Loucy (cell line): ENCODE results near the gene DGKB.

ENCODE experiments used
- H2AFZ ChIP-seq: fragments of 200-600 bp; sonication (generic); 2 replicates; pipeline ENCODE4 v1.6.0; 2016; ENCODE audit warnings: antibody characterized with exemption, mild to moderate bottlenecking, low read length, moderate library complexity
- H3F3A ChIP-seq: fragments of 200-600 bp; 2 replicates; pipeline ENCODE4 v1.6.0; 2016; ENCODE audit warnings: antibody characterized with exemption, low read depth, mild to moderate bottlenecking
- H3K27me3 ChIP-seq: fragments of 200-600 bp; sonication (generic); 2 replicates; pipeline ENCODE4 v1.6.1; 2014; ENCODE audit warnings: low read length, mild to moderate bottlenecking; ENCODE audit not compliant: insufficient read depth, poor library complexity, severe bottlenecking
- H3K36me3 ChIP-seq: fragments of 200-600 bp; sonication (generic); 2 replicates; pipeline ENCODE4 v1.6.1; 2016; ENCODE audit warnings: low read length; ENCODE audit not compliant: insufficient read depth
- H3K4me1 ChIP-seq: fragments of 200-600 bp; sonication (generic); 2 replicates; pipeline ENCODE4 v1.5.1; 2014; ENCODE audit warnings: low read length, mild to moderate bottlenecking; ENCODE audit not compliant: insufficient read depth, poor library complexity, severe bottlenecking
- H3K4me2 ChIP-seq: fragments of 200-600 bp; sonication (generic); 2 replicates; pipeline ENCODE4 v1.6.0; 2014; ENCODE audit warnings: antibody characterized with exemption, low read length, low read depth, mild to moderate bottlenecking; ENCODE audit not compliant: poor library complexity, severe bottlenecking
- H3K4me3 ChIP-seq: fragments of 200-600 bp; sonication (generic); 2 replicates; pipeline ENCODE4 v1.5.1; 2014; ENCODE audit warnings: low read length, mild to moderate bottlenecking, mixed read lengths; ENCODE audit not compliant: poor library complexity, severe bottlenecking
- H3K79me2 ChIP-seq: fragments of 200-600 bp; sonication (generic); 2 replicates; pipeline ENCODE4 v1.6.1; 2014; ENCODE audit warnings: low read length; ENCODE audit not compliant: insufficient read depth
- H3K9ac ChIP-seq: fragments of 200-600 bp; sonication (generic); 2 replicates; pipeline ENCODE4 v1.6.0; 2014; ENCODE audit warnings: mild to moderate bottlenecking, low read depth, low read length, moderate library complexity; ENCODE audit not compliant: poor library complexity, severe bottlenecking
- H3K9me2 ChIP-seq: fragments of 200-600 bp; sonication (generic); replicated peaks from 2 replicates; pipeline ENCODE4 v1.6.1; 2016; ENCODE audit warnings: low read depth, low read length, mixed read lengths
- H3K9me3 ChIP-seq: fragments of 200-600 bp; sonication (generic); 2 replicates; pipeline ENCODE4 v1.6.1; 2014; ENCODE audit warnings: mild to moderate bottlenecking, antibody characterized with exemption, low read length, low read depth; ENCODE audit not compliant: insufficient read depth
- H4K20me1 ChIP-seq: fragments of 200-600 bp; sonication (generic); 2 replicates; pipeline ENCODE4 v1.6.0; 2014; ENCODE audit warnings: antibody characterized with exemption, low read length, mild to moderate bottlenecking; ENCODE audit not compliant: insufficient read depth, poor library complexity, severe bottlenecking
- EZH2phosphoT487 ChIP-seq: fragments of 200-600 bp; IDR thresholded peaks from 2 replicates; pipeline ENCODE4 v1.6.1; 2018; ENCODE audit warnings: antibody characterized with exemption, mild to moderate bottlenecking, moderate library complexity, borderline replicate concordance
- TF ChIP-seq, protein P1 (sequence below): fragments of 200-600 bp; sonication (generic); conservative IDR thresholded peaks from 2 replicates; pipeline ENCODE4 v1.5.1; 2014; ENCODE audit warnings: mild to moderate bottlenecking, antibody characterized with exemption, low read length

The DGKB gene

DNA sequence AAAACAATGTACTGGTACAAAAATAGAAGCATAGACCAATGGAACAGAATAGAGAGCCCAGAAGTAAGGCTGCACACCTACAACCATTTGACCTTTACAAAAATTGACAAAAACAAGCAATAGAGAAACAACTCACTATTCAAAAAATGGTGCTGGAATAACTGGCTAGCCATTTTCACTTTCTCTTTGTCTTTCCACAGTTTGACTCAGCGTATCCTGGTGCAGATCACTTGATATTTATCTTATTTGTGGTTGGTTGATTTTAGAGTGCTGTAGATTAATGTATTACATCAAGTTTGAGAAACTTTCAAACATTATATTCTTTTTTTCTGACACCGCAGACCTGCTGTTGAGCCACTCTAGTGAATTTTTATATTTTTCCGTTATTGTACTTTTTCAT is 381.4 kb downstream of the DGKB start:
- H3K79me2 ChIP-seq = no peaks in the 10 kb centered on the region
- no peaks in the 10 kb centered on the region for H3K27me3 ChIP-seq
- H4K20me1 ChIP-seq = no peaks in the 10 kb centered on the region
- no peak overlapping the region for H3K9ac ChIP-seq
- H3K9me3 ChIP-seq = no peaks in the 10 kb centered on the region
- no peaks in the 10 kb centered on the region for H3K36me3 ChIP-seq
- peak overlapping the region; percentile 41 for H3K4me3 ChIP-seq
- TF ChIP-seq, protein P1, sequence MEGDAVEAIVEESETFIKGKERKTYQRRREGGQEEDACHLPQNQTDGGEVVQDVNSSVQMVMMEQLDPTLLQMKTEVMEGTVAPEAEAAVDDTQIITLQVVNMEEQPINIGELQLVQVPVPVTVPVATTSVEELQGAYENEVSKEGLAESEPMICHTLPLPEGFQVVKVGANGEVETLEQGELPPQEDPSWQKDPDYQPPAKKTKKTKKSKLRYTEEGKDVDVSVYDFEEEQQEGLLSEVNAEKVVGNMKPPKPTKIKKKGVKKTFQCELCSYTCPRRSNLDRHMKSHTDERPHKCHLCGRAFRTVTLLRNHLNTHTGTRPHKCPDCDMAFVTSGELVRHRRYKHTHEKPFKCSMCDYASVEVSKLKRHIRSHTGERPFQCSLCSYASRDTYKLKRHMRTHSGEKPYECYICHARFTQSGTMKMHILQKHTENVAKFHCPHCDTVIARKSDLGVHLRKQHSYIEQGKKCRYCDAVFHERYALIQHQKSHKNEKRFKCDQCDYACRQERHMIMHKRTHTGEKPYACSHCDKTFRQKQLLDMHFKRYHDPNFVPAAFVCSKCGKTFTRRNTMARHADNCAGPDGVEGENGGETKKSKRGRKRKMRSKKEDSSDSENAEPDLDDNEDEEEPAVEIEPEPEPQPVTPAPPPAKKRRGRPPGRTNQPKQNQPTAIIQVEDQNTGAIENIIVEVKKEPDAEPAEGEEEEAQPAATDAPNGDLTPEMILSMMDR = no peak
- TF ChIP-seq EZH2phosphoT487 = no peak
- H3F3A ChIP-seq = no peaks in the 10 kb centered on the region
- H2AFZ ChIP-seq = peak overlapping the region; percentile 41; the same call in 1 of the 2 replicates
- no peaks in the 10 kb centered on the region for H3K9me2 ChIP-seq
- H3K4me1 ChIP-seq = no peaks in the 10 kb centered on the region
- peak overlapping the region; percentile 26 for H3K4me2 ChIP-seq

DNA sequence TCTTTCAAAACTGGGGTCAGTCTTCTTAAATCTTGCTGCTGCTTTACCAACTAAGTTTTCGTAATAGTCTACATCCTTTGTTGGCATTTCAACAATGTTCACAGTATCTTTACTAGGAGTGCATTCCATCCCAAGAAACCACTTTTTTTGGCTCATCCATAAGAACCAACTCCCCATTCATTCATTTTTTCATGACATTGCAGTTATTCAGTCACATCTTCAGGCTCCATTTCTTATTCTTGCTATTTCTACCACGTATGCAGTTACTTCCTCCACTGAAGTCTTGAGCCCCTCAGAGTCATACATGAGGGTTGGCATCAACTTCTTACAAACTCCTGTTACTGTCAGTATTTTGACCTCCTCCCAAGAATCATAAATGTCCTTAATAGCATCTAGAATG is 392.3 kb downstream of the DGKB start:
- no peaks in the 10 kb centered on the region for H3F3A ChIP-seq
- no peaks in the 10 kb centered on the region for H3K27me3 ChIP-seq
- no peaks in the 10 kb centered on the region for H3K4me1 ChIP-seq
- no peak overlapping the region for H3K4me3 ChIP-seq
- H3K36me3 ChIP-seq = no peaks in the 10 kb centered on the region
- H3K9me3 ChIP-seq = no peaks in the 10 kb centered on the region; the same call in 1 of the 2 replicates
- no peak for TF ChIP-seq EZH2phosphoT487
- TF ChIP-seq, protein P1 = no peak
- no peak overlapping the region for H3K9ac ChIP-seq
- H3K79me2 ChIP-seq = no peaks in the 10 kb centered on the region
- H3K9me2 ChIP-seq = no peaks in the 10 kb centered on the region
- no peak overlapping the region for H2AFZ ChIP-seq
- H4K20me1 ChIP-seq = no peaks in the 10 kb centered on the region
- H3K4me2 ChIP-seq = no peak overlapping the region

DNA sequence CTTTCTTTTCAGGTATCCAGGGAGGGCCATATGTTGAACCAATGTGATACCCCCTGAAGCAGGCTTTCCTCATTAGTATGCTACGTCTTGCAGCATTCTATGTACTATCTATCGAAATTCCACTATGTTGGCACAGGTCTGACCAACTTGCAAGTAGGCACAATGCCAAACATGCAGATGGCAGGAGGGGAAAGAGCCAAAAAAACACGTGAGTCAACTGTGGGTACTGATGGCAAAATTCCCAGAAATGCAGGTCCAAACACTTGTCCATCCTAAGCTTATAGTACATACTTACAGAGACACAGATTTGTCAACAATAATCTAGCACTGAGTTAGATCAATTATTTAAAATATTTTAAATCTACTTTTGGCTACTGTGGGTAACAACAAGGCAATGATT is 394.9 kb downstream of the DGKB start:
- Histone ChIP-seq H3K79me2 (no peaks in the 10 kb centered on the region), H3K4me3 (no peak overlapping the region), H4K20me1 (no peaks in the 10 kb centered on the region), H3K9me2 (no peaks in the 10 kb centered on the region), H3K27me3 (no peaks in the 10 kb centered on the region), H3K4me2 (no peak overlapping the region), H3F3A (no peaks in the 10 kb centered on the region), H3K36me3 (no peaks in the 10 kb centered on the region), H3K9ac (no peak overlapping the region), H3K4me1 (no peaks in the 10 kb centered on the region), H2AFZ (no peak overlapping the region), H3K9me3 (no peaks in the 10 kb centered on the region; the same call in 1 of the 2 replicates)
- no peak for TF ChIP-seq EZH2phosphoT487
- TF ChIP-seq, protein P1 = no peak
